Dermis microvascular lymphatic vessel endothelial cell (primary cell): ENCODE data around the gene WNT8B. TPM values are rescaled to one million over a fixed set of nuclear protein-coding genes. Genes with fewer than 3 reads are reported as not detected.

Experiments used
- DNase-seq, 2 donors: peaks; one replicate each; pipeline versions ENCODE4 v3.0.0 to v3.0.0-alpha.2; 2010; ENCODE audit warnings: low read depth in 2 of 2
- total RNA-seq: library from RNA; depleted of rRNA; stranded (reverse); fragments of >200 nt; gene quantifications from 2 replicates; pipeline ENCODE4 v1.2.1, GENCODE V29; 2014

WNT8B gene
- total RNA-seq, 1 donor from 2014 or later: not detected

- DNase-seq: peak; percentile 50 to 74
Observed at GRCh38 chr10:100518761-100519241, 56.0 kb downstream of the WNT8B start.

GRCh38 chr10:100519311-100520051 lies 56.7 kb downstream of the WNT8B start, which contains the start of gene SEC31B:
Gene SEC31B, minus strand, starts transcription at chr10:100519861. Its CDS starts 2,909 bp downstream, at chr10:100516952.
- peak in 1 of 2 donors; percentile 44 for DNase-seq

GRCh38 chr10:100520811-100521210 lies 58.0 kb downstream of the WNT8B start:
- DNase-seq: peak in 1 of 2 donors; percentile 50

GRCh38 chr10:100522107-100522801 lies 59.4 kb downstream of the WNT8B start:
- peak in 1 of 2 donors; percentile 31 for DNase-seq

GRCh38 chr10:100522945-100523344 lies 60.1 kb downstream of the WNT8B start:
- DNase-seq: no peak

GRCh38 chr10:100524206-100524605 lies 61.4 kb downstream of the WNT8B start:
- no peak for DNase-seq

- no peak for DNase-seq
Observed at GRCh38 chr10:100524638-100525037, 61.8 kb downstream of the WNT8B start.

- peak in 1 of 2 donors; percentile 65 for DNase-seq
Observed at GRCh38 chr10:100528123-100528886, 65.5 kb downstream of the WNT8B start.

- peak in 1 of 2 donors; percentile 29 for DNase-seq
Observed at GRCh38 chr10:100528921-100529474, 66.2 kb downstream of the WNT8B start.

GRCh38 chr10:100529475-100530298 lies 66.9 kb downstream of the WNT8B start, which contains the start of gene NDUFB8:
Gene NDUFB8, minus strand, starts transcription at chr10:100529871. Its CDS starts 20 bp downstream, at chr10:100529851.
- peak; percentile 43 to 78 for DNase-seq

GRCh38 chr10:100531761-100532160 lies 69.0 kb downstream of the WNT8B start:
- no peak for DNase-seq

Other genes with a start within 250 kb of the WNT8B start
- gene CHUK, start 233.4 kb upstream of the WNT8B start, total RNA-seq: 16.2 and 19.1 TPM in 2 replicates
- 22.4 and 29.0 TPM in 2 replicates for gene CWF19L1, start 195.4 kb upstream of the WNT8B start, total RNA-seq
- 25.8 and 45.6 TPM in 2 replicates for gene BLOC1S2, start 176.3 kb upstream of the WNT8B start, total RNA-seq
- gene PKD2L1, start 132.8 kb upstream of the WNT8B start, total RNA-seq: not detected in 2 replicates
- gene SCD, start 115.8 kb upstream of the WNT8B start, total RNA-seq: 41.2 and 104 TPM in 2 replicates
- 0.90 and 1.8 TPM in 2 replicates for gene SEC31B, start 56.9 kb downstream of the WNT8B start, total RNA-seq
- gene NDUFB8, start 66.9 kb downstream of the WNT8B start, total RNA-seq: 153 and 199 TPM in 2 replicates
- 6.4 and 8.2 TPM in 2 replicates for gene HIF1AN, start 72.9 kb downstream of the WNT8B start, total RNA-seq